ENCODE measurements around the gene GATAD2B.
"Not testable (repeated sequence)": the region's sequence is repeated elsewhere in the genome, so short reads cannot be mapped to it uniquely, and the experiment has no call there.

The GATAD2B gene

GRCh38 chr1:153775458-153776327, 147.1 kb downstream of the GATAD2B start:
- TF ChIP-seq TAF1 (IDR thresholded peaks at IDR 0.05; ENCODE audit: borderline replicate concordance, low read depth, low read length) (no peak), POLR2AphosphoS5 (IDR thresholded peaks at IDR 0.05; ENCODE audit: low read depth, low read length) (peak; percentile 34; the same call in 1 of the 2 replicates)
- FAIRE-seq: peak; percentile 97
- peak; percentile 60 for DNase-seq (ENCODE audit: insufficient read length)

DNA sequence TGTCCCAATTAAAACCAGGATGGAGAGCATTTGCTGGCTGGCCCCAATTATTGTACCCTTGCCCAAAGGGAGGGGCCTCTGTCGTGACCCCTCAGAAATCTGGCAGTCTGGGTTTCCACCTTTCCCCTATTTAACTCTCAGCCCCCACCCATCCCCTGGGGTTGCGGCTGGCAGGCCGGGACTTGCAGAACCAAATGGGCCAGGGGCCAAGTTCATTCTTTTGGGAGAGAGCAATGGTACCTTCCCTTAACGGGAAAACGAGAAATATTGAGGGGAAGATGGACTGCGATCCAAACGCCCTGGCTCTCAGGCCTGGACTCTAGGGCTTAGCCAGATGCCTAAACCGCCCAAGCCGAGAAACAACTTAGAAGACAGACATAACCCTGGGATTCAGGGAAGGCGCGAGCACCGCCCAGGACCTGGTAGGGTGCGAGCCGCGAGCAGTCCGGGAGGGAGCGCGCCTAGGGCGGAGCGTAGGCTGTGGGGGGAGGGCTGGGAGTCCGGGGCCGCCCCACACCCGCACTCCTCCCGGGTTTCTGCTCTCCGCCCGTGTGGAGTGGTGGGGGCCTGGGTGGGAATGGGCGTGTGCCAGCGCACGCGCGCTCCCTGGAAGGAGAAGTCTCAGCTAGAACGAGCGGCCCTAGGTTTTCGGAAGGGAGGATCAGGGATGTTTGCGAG, 147.9 kb downstream of the GATAD2B start, which contains the start of gene SLC27A3:
Gene SLC27A3 (plus strand): TSS at position 628 of the 678 bp plus-strand sequence. CDS start 91 bp downstream, outside the sequence.
- TF ChIP-seq TAF1 (IDR thresholded peaks at IDR 0.05; ENCODE audit: borderline replicate concordance, low read depth, low read length): no peak
- TF ChIP-seq POLR2AphosphoS5 (IDR thresholded peaks at IDR 0.05; ENCODE audit: low read depth, low read length): no peak
- no peak for TF ChIP-seq POLR2A (IDR thresholded peaks at IDR 0.05; ENCODE audit: low read depth, low read length)
- FAIRE-seq: no peak
- peak; percentile 57 for DNase-seq (ENCODE audit: insufficient read length)

DNA sequence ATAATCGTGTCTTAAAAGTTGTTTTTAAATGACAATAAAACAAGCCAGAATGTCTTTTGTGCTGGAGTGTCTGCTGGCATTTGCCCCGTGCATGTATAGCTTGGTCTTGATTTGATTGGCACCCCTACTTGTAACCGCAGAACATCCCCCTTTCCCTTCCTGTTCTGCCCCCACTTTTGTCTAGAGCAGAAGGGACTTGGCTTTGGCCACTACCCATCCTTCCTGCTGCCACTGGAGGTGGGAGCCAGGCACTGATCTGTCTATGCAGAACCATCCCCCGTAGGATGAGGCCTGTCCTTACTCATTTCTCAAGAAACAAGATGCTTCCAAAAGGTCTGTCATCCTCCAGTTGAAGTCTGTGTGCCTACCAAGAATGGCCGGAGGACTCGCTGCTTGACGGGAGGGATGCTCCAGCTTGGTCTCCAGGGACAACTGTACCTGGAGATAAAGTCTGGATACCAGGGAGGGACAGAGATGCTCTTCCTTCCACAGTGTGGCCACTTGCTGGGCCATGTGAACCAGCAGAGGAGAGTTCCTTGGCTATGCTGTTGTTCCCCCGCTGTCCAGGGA, 148.7 kb downstream of the GATAD2B start:
- no peak for TF ChIP-seq TAF1 (IDR thresholded peaks at IDR 0.05; ENCODE audit: borderline replicate concordance, low read depth, low read length)
- DNase-seq (ENCODE audit: insufficient read length): no peak
- FAIRE-seq: no peak

GRCh38 chr1:153773096-153773921, 149.5 kb downstream of the GATAD2B start:
- TF ChIP-seq POLR2A (IDR thresholded peaks at IDR 0.05; ENCODE audit: low read depth, low read length) (no peak), POLR2AphosphoS5 (IDR thresholded peaks at IDR 0.05; ENCODE audit: low read depth, low read length) (no peak), TAF1 (IDR thresholded peaks at IDR 0.05; ENCODE audit: borderline replicate concordance, low read depth, low read length) (no peak)
- FAIRE-seq: peak; percentile 9
- no peak for DNase-seq (ENCODE audit: insufficient read length)

DNA sequence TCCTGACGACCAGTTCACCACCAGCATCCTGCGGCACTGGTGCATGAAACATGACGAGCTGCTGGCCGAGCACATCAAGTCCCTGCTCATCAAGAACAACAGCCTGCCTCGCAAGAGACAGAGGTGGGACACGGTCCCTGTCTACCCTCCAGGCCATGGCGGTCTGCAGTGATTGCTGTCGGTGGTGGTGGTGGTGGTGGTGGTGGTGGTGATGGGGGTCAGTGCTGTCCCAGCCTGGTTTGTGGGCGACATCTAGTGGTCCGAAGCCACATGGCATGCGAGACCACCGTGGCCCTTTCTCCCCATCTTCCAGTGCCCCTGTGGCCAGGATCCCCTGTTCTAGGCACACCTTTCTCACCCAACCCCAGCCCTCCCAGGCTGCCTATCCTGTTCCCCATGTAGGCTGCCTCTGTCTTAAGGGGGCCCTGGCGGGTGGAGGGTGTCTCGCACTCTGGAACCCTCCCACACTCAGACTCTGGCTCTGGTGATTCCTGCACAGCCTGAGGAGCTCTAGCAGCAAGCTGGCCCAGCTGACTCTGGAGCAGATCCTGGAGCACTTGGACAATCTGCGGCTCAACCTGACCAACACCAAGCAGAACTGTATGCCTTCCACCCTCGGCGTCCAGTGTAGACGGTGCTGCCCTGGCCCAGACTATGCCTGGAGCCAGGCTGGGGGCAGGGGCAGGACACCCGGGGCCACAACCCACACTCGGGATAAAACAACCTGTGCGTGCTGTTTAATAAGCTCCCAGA, 150.8 kb downstream of the GATAD2B start:
- no peak for DNase-seq (ENCODE audit: insufficient read length)
- TF ChIP-seq POLR2A (IDR thresholded peaks at IDR 0.05; ENCODE audit: low read depth, low read length) (no peak), TAF1 (IDR thresholded peaks at IDR 0.05; ENCODE audit: borderline replicate concordance, low read depth, low read length) (no peak), POLR2AphosphoS5 (IDR thresholded peaks at IDR 0.05; ENCODE audit: low read depth, low read length) (no peak)
- no peak for FAIRE-seq

DNA sequence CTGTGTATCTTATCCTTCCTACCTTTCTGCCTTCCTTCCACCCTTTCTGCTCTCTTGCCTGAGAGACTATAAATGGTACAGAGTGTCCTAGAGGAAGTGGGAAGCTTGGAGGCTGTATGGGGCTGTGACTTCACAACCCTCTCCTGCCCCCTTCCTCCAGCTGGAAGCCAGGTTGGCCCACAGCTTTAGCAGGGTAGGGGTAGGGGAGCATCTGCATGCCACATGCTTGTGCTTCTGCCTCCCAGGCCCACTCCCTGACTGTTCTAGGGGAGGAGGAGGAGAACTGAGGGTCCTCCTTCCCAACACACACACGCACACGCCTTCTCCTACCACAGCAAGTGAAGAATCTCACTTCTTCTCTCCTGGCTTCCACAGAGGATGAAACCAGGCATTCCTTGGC, 151.5 kb downstream of the GATAD2B start:
- no peak for FAIRE-seq
- no peak for TF ChIP-seq POLR2A (IDR thresholded peaks at IDR 0.05; ENCODE audit: low read depth, low read length)
- no peak for TF ChIP-seq TAF1 (IDR thresholded peaks at IDR 0.05; ENCODE audit: borderline replicate concordance, low read depth, low read length)
- TF ChIP-seq POLR2AphosphoS5 (IDR thresholded peaks at IDR 0.05; ENCODE audit: low read depth, low read length): no peak
- no peak for DNase-seq (ENCODE audit: insufficient read length)

DNA sequence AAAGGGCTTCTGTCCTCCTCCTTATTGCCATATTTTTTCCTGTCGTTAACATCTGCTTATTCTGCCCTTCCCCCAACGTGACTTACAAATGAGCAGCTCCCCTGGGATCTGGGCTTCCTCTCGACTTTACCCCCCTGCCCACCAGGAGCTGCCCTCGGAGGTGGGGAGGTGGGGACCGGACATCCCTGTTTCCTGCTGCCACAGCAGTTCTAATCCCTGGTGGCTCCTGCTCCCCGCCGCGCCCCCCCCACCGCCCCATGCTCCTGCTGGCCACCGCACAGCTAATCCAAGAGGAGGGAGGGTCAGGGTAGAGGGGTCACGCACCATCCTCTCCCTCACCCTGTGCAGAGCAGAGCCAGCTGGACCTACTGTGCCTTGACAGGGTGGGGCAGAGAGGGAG, 152.0 kb downstream of the GATAD2B start:
- TF ChIP-seq TAF1 (IDR thresholded peaks at IDR 0.05; ENCODE audit: borderline replicate concordance, low read depth, low read length): no peak
- no peak for TF ChIP-seq POLR2A (IDR thresholded peaks at IDR 0.05; ENCODE audit: low read depth, low read length)
- TF ChIP-seq POLR2AphosphoS5 (IDR thresholded peaks at IDR 0.05; ENCODE audit: low read depth, low read length): no peak
- DNase-seq (ENCODE audit: insufficient read length) (no peak), FAIRE-seq (no peak)

- no peak for DNase-seq (ENCODE audit: insufficient read length)
- FAIRE-seq: no peak
- no peak for TF ChIP-seq POLR2AphosphoS5 (IDR thresholded peaks at IDR 0.05; ENCODE audit: low read depth, low read length)
- TF ChIP-seq POLR2A (IDR thresholded peaks at IDR 0.05; ENCODE audit: low read depth, low read length): no peak
- TF ChIP-seq TAF1 (IDR thresholded peaks at IDR 0.05; ENCODE audit: borderline replicate concordance, low read depth, low read length): no peak
Observed at GRCh38 chr1:153769221-153769620, 153.6 kb downstream of the GATAD2B start.

DNA sequence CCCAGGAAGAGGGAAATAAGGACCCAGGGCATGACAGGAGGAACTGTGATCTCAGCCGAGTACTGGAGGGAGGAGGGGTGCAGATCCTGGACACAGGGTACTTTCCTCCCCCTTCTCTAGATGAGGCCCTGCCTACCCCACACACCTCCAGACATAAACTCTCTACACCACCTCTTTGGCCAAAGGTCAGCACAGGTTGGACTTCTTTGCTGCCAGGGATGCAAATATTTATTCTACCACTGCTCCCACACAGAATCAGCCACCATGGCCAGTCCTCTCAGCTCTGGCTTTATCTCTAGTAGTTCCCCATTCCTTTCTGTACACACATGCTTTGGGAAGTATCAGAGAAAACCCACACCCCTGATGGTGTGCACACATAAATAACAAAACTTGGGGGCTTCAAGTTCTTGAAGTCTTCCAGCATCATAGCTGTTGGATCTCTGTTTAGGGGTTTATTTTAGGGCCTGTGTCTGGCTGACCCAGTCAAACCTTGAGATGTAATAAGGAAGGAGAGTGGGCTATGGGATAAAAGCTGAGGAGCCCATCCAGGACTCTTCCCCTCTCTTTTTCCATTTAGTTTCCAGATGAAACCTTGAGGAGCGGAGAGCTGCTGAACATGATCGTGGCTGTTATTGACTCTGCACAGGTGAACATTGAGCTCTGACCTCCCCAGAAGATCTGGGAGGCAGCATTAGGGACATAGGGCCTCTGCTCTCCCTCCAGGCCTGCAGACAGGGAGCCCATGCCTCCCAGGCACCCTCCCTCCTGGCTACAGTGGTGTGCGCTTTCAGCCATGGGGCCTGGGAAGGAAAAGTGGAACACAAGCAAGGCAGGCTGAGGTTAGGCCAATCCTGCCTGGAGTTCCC, 154.2 kb downstream of the GATAD2B start:
- TF ChIP-seq TAF1 (IDR thresholded peaks at IDR 0.05; ENCODE audit: borderline replicate concordance, low read depth, low read length): no peak
- no peak for TF ChIP-seq POLR2A (IDR thresholded peaks at IDR 0.05; ENCODE audit: low read depth, low read length)
- TF ChIP-seq POLR2AphosphoS5 (IDR thresholded peaks at IDR 0.05; ENCODE audit: low read depth, low read length): no peak
- DNase-seq (ENCODE audit: insufficient read length) (no peak), FAIRE-seq (no peak)

DNA sequence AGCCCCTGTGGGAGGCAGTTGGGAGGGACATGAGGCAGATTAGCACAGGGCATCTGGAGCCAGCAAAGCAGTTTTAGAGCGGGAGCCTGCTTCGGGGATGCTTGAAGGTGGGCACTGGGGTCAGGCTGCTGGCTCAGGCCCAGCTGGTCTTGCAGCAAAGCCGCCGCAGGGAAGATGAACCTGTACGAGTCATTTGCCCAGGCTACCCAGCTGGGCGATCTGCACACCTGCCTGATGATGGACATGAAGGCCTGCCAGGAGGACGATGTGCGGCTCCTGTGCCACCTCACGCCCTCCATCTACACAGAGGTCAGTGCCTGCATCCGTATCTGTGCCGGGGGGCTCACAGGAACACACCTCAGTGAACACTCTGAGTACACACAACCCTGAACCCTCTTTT, 155.3 kb downstream of the GATAD2B start:
- FAIRE-seq: no peak
- DNase-seq (ENCODE audit: insufficient read length): no peak
- TF ChIP-seq TAF1 (IDR thresholded peaks at IDR 0.05; ENCODE audit: borderline replicate concordance, low read depth, low read length) (no peak), POLR2A (IDR thresholded peaks at IDR 0.05; ENCODE audit: low read depth, low read length) (no peak), POLR2AphosphoS5 (IDR thresholded peaks at IDR 0.05; ENCODE audit: low read depth, low read length) (no peak)

DNA sequence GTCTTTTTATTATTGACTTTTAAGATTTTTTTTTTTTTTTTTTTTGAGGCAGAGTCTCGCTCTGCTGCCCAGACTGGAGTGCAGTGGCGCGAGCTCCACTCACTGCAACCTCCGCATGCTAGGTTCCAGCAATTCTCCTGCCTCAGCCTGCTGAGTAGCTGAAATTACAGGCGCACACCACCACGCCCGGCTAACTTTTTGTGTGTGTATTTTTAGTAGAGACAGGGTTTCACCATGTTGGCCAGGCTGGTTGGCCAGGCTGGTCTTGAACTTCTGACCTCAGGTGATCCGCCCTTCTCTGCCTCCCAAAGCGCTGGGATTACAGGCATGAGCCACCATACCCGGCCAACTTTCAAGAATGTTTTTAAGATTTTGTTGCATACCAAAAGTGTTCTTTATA, 156.1 kb downstream of the GATAD2B start:
- FAIRE-seq; DNase-seq (ENCODE audit: insufficient read length): not testable (repeated sequence)
